SK-N-SH treated with all-trans-retinoic acid at 6 μM for 48 hours (cell line): ENCODE measurements around the gene SAA2.

Source experiments
- ARNTL ChIP-seq: fragments of 450-650 bp; formaldehyde crosslinking; IDR thresholded peaks from 2 replicates; pipeline ENCODE4 v1.5.0; 2020; ENCODE audit warnings: low read depth, mild to moderate bottlenecking, moderate library complexity, borderline replicate concordance
- CSDC2 ChIP-seq: fragments of 250-450 bp; sonication (Bioruptor Pico); IDR thresholded peaks from 2 replicates; pipeline ENCODE4 v1.5.0; 2020; ENCODE audit warnings: mild to moderate bottlenecking, moderate library complexity
- ESRRG ChIP-seq: fragments of 250-450 bp; sonication (Bioruptor Pico); IDR thresholded peaks from 2 replicates; pipeline ENCODE4 v1.6.1; 2021; ENCODE audit warnings: mild to moderate bottlenecking
- ISL1 ChIP-seq: fragments of 250-450 bp; sonication (Bioruptor Pico); IDR thresholded peaks from 2 replicates; pipeline ENCODE4 v2.1.2; 2022; ENCODE audit warnings: mild to moderate bottlenecking, moderate library complexity
- TCF4 ChIP-seq: fragments of 250-450 bp; sonication (Bioruptor Pico); IDR thresholded peaks from 2 replicates; pipeline ENCODE4 v1.8.0; 2021; ENCODE audit warnings: mild to moderate bottlenecking, moderate library complexity, borderline replicate concordance
- TOX ChIP-seq: fragments of 250-450 bp; sonication (Bioruptor Pico); IDR thresholded peaks from 2 replicates; pipeline ENCODE4 v1.8.0; 2021; ENCODE audit warnings: mild to moderate bottlenecking, moderate library complexity, borderline replicate concordance
- ZC3H10 ChIP-seq: fragments of 250-450 bp; sonication (Bioruptor Pico); IDR thresholded peaks from 2 replicates; pipeline ENCODE4 v1.5.1; 2021; ENCODE audit warnings: mild to moderate bottlenecking, moderate library complexity
- ZFP3 ChIP-seq: fragments of 250-450 bp; sonication (Bioruptor Pico); IDR thresholded peaks from 2 replicates; pipeline ENCODE4 v1.5.0; 2020; ENCODE audit warnings: mild to moderate bottlenecking, moderate library complexity
- ZFP30 ChIP-seq: fragments of 450-650 bp; formaldehyde crosslinking; IDR thresholded peaks from 2 replicates; pipeline ENCODE4 v1.5.0; 2022; ENCODE audit warnings: mild to moderate bottlenecking, moderate library complexity
- ZNF8 ChIP-seq: fragments of 450-650 bp; formaldehyde crosslinking; IDR thresholded peaks from 2 replicates; pipeline ENCODE4 v1.5.0; 2020; ENCODE audit warnings: mild to moderate bottlenecking, moderate library complexity
- TF ChIP-seq, protein P1 (sequence below): fragments of 250-450 bp; sonication (Bioruptor Pico); IDR thresholded peaks from 2 replicates; pipeline ENCODE4 v1.5.1; 2021; ENCODE audit warnings: mild to moderate bottlenecking, moderate library complexity
- TF ChIP-seq, protein P2 (sequence below): fragments of 250-450 bp; sonication (Bioruptor Pico); IDR thresholded peaks from 2 replicates; pipeline ENCODE4 v1.8.0; 2021; ENCODE audit warnings: low read depth, mild to moderate bottlenecking, moderate library complexity, borderline replicate concordance
- TF ChIP-seq, protein P3 (sequence below): fragments of 250-450 bp; sonication (Bioruptor Pico); IDR thresholded peaks from 2 replicates; pipeline ENCODE4 v1.8.0; 2020; ENCODE audit warnings: mild to moderate bottlenecking, moderate library complexity, borderline replicate concordance

DNA sequence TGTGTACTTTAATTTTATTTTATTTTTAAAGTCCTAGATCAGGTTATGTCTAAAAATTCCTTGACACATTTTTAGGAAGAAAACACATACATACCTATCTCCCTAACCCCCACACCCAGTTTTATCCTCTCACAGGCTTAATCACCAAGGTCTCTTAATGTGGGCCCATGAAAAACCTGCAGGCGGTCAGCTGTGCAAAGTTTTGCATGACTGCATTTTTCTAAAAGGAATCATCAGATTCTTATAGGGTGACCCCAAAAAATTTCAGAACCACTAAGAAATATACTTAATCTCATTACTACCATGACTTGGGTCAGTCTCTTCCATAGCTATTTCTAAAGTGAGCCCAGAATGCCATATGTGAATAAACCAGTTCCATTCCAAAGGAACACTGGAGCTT is 37.4 kb upstream of the SAA2 start:
- TF ChIP-seq, protein P1, sequence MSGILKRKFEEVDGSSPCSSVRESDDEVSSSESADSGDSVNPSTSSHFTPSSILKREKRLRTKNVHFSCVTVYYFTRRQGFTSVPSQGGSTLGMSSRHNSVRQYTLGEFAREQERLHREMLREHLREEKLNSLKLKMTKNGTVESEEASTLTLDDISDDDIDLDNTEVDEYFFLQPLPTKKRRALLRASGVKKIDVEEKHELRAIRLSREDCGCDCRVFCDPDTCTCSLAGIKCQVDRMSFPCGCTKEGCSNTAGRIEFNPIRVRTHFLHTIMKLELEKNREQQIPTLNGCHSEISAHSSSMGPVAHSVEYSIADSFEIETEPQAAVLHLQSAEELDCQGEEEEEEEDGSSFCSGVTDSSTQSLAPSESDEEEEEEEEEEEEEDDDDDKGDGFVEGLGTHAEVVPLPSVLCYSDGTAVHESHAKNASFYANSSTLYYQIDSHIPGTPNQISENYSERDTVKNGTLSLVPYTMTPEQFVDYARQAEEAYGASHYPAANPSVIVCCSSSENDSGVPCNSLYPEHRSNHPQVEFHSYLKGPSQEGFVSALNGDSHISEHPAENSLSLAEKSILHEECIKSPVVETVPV (CRISPR knock-in tag): no peak
- TF ChIP-seq ZC3H10 (CRISPR knock-in tag): no peak
- no peak for TF ChIP-seq ZNF8 (CRISPR knock-in tag)
- TF ChIP-seq, protein P2, sequence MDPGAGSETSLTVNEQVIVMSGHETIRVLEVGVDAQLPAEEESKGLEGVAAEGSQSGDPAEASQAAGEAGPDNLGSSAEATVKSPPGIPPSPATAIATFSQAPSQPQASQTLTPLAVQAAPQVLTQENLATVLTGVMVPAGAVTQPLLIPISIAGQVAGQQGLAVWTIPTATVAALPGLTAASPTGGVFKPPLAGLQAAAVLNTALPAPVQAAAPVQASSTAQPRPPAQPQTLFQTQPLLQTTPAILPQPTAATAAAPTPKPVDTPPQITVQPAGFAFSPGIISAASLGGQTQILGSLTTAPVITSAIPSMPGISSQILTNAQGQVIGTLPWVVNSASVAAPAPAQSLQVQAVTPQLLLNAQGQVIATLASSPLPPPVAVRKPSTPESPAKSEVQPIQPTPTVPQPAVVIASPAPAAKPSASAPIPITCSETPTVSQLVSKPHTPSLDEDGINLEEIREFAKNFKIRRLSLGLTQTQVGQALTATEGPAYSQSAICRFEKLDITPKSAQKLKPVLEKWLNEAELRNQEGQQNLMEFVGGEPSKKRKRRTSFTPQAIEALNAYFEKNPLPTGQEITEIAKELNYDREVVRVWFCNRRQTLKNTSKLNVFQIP (CRISPR knock-in tag): no peak
- TF ChIP-seq, protein P3, sequence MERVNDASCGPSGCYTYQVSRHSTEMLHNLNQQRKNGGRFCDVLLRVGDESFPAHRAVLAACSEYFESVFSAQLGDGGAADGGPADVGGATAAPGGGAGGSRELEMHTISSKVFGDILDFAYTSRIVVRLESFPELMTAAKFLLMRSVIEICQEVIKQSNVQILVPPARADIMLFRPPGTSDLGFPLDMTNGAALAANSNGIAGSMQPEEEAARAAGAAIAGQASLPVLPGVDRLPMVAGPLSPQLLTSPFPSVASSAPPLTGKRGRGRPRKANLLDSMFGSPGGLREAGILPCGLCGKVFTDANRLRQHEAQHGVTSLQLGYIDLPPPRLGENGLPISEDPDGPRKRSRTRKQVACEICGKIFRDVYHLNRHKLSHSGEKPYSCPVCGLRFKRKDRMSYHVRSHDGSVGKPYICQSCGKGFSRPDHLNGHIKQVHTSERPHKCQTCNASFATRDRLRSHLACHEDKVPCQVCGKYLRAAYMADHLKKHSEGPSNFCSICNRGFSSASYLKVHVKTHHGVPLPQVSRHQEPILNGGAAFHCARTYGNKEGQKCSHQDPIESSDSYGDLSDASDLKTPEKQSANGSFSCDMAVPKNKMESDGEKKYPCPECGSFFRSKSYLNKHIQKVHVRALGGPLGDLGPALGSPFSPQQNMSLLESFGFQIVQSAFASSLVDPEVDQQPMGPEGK (CRISPR knock-in tag): no peak
- TF ChIP-seq CSDC2: no peak
- TF ChIP-seq ZFP3 (CRISPR knock-in tag): no peak
- no peak for TF ChIP-seq ISL1 (CRISPR knock-in tag)
- TF ChIP-seq ARNTL (CRISPR knock-in tag): no peak
- TF ChIP-seq ZFP30 (CRISPR knock-in tag): no peak
- no peak for TF ChIP-seq TCF4
- TF ChIP-seq TOX (CRISPR knock-in tag): no peak
- no peak for TF ChIP-seq ESRRG (CRISPR knock-in tag)
